Calu3 (cell line): ENCODE measurements around the gene TBC1D21. TPM values are rescaled to one million over a fixed set of nuclear protein-coding genes. Genes with fewer than 3 reads are reported as not detected.

ENCODE experiments used
- BruUV-seq: library from RNA; stranded (reverse); fragments of 400-500 nt; replicated peaks from 2 replicates; lab custom pipeline; 2021; lab: Mats Ljungman, UMichigan
- CTCF ChIA-PET: fragments of 300-600 bp; sonication (Branson Sonifier 250); formaldehyde crosslinking; loops from one replicate; lab custom pipeline; 2022; ENCODE audit warnings: antibody characterized with exemption; lab: Charles Lee
- DNase-seq: peaks from one replicate; pipeline ENCODE4 v3.0.0; 2022
- H3K27ac Mint-ChIP-seq: one replicate; pipeline ENCODE4 v1.8.0; 2022; ENCODE audit warnings: mixed read lengths; ENCODE audit not compliant: unreplicated experiment
- H3K27me3 Mint-ChIP-seq: one replicate; pipeline ENCODE4 v1.8.0; 2022; ENCODE audit warnings: mixed read lengths; ENCODE audit not compliant: unreplicated experiment
- H3K36me3 Mint-ChIP-seq: one replicate; pipeline ENCODE4 v1.8.0; 2022; ENCODE audit warnings: mild to moderate bottlenecking, moderate library complexity, mixed read lengths; ENCODE audit not compliant: insufficient read depth, unreplicated experiment
- H3K4me1 Mint-ChIP-seq: one replicate; pipeline ENCODE4 v1.8.0; 2022; ENCODE audit warnings: mild to moderate bottlenecking, low read depth, mixed read lengths; ENCODE audit not compliant: unreplicated experiment
- H3K4me3 Mint-ChIP-seq: one replicate; pipeline ENCODE4 v1.8.0; 2022; ENCODE audit warnings: mild to moderate bottlenecking, low read depth, moderate library complexity, mixed read lengths; ENCODE audit not compliant: unreplicated experiment
- H3K9me3 Mint-ChIP-seq: one replicate; pipeline ENCODE4 v1.8.0; 2022; ENCODE audit warnings: low read depth, mixed read lengths; ENCODE audit not compliant: unreplicated experiment
- intact Hi-C: fragments of 100-400 bp; cut with micrococcal nuclease; formaldehyde crosslinking; loops from one replicate; pipeline ENCODE4 v1.10.0; 2022; ENCODE audit not compliant: unreplicated experiment
- total RNA-seq: library from RNA; stranded (reverse); gene quantifications from 2 replicates; pipeline ENCODE4 v1.2.3, GENCODE V29; 2022
- TF ChIP-seq, protein P1 (sequence below): fragments of 200-600 bp; IDR thresholded peaks from one replicate; pipeline ENCODE4 v1.8.0; 2022; ENCODE audit warnings: antibody characterized with exemption; ENCODE audit not compliant: unreplicated experiment

TBC1D21 gene
- total RNA-seq, 1 experiment from 2014 or later = not detected

DNA sequence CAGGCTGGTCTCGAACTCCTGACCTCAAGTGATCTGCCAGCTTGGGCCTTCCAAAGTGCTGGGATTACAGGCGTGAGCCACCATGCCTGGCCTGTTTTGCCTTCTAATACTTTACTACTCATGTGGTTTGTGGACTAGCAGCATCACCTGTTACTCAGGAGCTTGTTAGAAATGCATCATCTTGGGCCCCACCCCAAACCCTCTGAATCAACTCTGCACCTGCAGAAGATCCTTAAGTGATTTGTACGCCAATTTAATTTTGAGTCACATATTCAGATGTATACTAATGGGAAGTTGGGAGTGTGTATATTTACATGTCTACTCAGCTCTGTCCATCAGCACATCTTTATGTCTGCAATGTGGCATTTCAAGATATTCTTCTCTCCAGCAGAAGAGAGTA lies 6.1 kb downstream of the TBC1D21 start:
- no TSS peak for BruUV-seq

DNA sequence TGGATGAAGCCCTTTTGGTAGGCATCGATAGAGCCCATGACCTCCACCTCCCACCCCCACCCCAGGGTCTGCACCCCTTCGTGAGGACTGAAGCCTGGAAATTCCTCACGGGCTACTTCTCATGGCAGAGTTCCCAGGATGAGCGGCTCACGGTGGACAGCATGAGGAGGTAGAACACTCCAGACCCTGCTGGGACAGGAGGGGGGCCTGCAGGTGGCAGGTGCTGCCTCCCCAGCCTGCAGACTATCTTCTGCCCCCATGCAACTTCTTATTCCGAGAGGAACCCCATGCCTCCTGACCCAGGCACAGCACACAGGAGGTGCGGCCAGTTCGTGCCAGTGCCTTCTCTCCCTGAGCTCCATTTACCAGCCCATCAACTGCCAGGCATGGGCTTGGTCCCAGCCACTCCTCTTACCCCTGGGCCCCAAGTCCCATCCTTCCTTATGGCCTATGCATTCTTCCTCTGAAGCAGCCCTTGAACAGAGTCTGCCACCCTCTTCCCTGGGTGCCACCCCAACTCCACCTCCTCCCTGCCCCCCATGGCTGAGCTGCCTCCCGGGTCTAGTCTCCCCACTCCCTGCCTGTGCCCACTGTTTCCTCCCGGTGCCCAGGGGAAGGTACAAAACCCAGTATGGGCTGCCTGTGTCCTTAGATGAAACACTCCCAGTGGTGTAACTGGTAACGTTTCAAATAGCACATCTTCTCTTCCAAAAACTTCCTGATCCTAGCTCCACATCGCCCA lies 8.4 kb downstream of the TBC1D21 start:
- H3K27me3 Mint-ChIP-seq = peaks cover 99% of the 10 kb centered on the region
- intact Hi-C loops = no loop called here
- no peaks in the 10 kb centered on the region for H3K4me1 Mint-ChIP-seq
- no peaks in the 10 kb centered on the region for H3K9me3 Mint-ChIP-seq
- TF ChIP-seq, protein P1, sequence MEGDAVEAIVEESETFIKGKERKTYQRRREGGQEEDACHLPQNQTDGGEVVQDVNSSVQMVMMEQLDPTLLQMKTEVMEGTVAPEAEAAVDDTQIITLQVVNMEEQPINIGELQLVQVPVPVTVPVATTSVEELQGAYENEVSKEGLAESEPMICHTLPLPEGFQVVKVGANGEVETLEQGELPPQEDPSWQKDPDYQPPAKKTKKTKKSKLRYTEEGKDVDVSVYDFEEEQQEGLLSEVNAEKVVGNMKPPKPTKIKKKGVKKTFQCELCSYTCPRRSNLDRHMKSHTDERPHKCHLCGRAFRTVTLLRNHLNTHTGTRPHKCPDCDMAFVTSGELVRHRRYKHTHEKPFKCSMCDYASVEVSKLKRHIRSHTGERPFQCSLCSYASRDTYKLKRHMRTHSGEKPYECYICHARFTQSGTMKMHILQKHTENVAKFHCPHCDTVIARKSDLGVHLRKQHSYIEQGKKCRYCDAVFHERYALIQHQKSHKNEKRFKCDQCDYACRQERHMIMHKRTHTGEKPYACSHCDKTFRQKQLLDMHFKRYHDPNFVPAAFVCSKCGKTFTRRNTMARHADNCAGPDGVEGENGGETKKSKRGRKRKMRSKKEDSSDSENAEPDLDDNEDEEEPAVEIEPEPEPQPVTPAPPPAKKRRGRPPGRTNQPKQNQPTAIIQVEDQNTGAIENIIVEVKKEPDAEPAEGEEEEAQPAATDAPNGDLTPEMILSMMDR = no peak
- no peak for DNase-seq
- BruUV-seq = no TSS peak
- H3K4me3 Mint-ChIP-seq = no peak overlapping the region
- CTCF ChIA-PET = no interaction called here
- H3K27ac Mint-ChIP-seq = no peak overlapping the region
- no peaks in the 10 kb centered on the region for H3K36me3 Mint-ChIP-seq

More for the DNA sequence above, 6.1 kb downstream of the TBC1D21 start:
- no peak overlapping the region for H3K4me3 Mint-ChIP-seq
- CTCF ChIA-PET = interaction anchor here (0.6 kb wide), 1 partner anchor 79 kb away, joined by 3 read pairs; no protein-coding TSS in a partner anchor
- TF ChIP-seq, protein P1 = no peak
- H3K27me3 Mint-ChIP-seq = peaks cover 99% of the 10 kb centered on the region
- DNase-seq = no peak
- no peaks in the 10 kb centered on the region for H3K36me3 Mint-ChIP-seq
- H3K4me1 Mint-ChIP-seq = no peaks in the 10 kb centered on the region
- intact Hi-C loops = no loop called here
- H3K27ac Mint-ChIP-seq = no peak overlapping the region
- no peaks in the 10 kb centered on the region for H3K9me3 Mint-ChIP-seq

DNA sequence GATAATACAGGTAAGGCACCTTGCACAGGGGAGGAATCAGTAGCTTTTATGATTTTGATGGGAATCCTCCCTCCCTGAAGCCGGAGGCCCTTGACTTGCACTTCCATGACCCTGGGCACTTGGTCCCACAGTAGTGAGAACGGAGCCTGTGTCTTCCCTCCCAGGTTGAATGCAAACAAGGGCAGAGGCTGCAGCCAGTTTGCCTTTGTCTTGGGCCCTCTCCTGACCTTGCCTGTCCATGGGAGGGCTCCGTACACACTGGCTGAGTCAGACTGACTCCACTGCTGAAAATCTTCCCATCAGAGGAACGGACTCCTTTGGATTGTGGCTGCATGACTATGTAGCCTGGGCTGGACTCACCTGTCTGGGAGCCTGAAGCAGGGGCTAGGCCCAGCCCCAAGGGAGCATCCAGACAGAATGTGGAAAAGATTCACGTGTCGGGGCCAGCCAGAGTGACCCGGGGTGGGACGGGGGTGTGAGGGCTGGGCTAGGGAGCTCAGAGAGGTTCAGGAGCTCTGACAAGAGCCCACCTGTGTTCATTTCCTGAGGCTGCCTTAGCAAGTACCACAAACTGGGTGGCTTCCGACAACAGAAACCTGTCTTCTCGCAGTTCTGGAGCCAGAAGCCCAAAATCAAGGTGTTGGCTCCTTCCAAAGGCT lies 9.5 kb downstream of the TBC1D21 start:
- CTCF ChIA-PET = no interaction called here
- Mint-ChIP-seq H3K9me3 (no peaks in the 10 kb centered on the region), H3K4me3 (no peak overlapping the region), H3K27ac (no peak overlapping the region), H3K27me3 (peaks cover 99% of the 10 kb centered on the region), H3K36me3 (no peaks in the 10 kb centered on the region), H3K4me1 (no peaks in the 10 kb centered on the region)
- no peak for DNase-seq
- BruUV-seq = no TSS peak
- TF ChIP-seq, protein P1 = no peak
- intact Hi-C loops = no loop called here

DNA sequence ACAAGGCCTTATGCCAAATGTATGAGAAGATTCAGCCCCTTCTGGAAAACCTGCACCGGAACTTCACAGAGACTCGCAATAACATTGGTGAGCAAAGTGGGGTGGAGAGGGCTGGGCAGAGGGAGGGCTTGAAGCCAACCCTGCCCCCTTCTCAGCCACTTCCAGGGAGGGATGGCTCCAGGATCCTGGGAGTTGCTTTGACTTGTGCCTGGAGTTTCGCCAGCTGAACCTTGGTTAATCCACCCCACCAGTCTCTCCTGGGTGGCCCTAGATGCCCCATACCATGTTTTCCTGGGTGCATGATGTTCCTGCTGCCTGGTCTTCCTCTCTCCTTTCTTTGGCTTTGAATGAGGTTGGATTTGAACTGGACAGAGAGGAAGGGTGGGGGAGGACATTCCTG lies 10.8 kb downstream of the TBC1D21 start:
- H3K4me1 Mint-ChIP-seq = no peaks in the 10 kb centered on the region
- H3K4me3 Mint-ChIP-seq = no peak overlapping the region
- TF ChIP-seq, protein P1 = no peak
- CTCF ChIA-PET = no interaction called here
- H3K27ac Mint-ChIP-seq = no peak overlapping the region
- peaks cover 99% of the 10 kb centered on the region for H3K27me3 Mint-ChIP-seq
- no TSS peak for BruUV-seq
- DNase-seq = no peak
- intact Hi-C loops = no loop called here
- H3K9me3 Mint-ChIP-seq = no peaks in the 10 kb centered on the region
- no peaks in the 10 kb centered on the region for H3K36me3 Mint-ChIP-seq
